OCI-LY1 (cell line): ENCODE results near the gene CHN2.

Experiments
- H2AFZ ChIP-seq: fragments of 200-600 bp; sonication (generic), shearing (Covaris generic); 2 replicates; pipeline ENCODE4 v1.6.0; 2014; ENCODE audit warnings: antibody characterized with exemption, mild to moderate bottlenecking, low read length
- H3F3A ChIP-seq: fragments of 200-600 bp; sonication (generic), shearing (Covaris generic); 2 replicates; pipeline ENCODE4 v1.6.0; 2014; ENCODE audit warnings: mild to moderate bottlenecking, antibody characterized with exemption, low read length, moderate library complexity; ENCODE audit not compliant: insufficient read depth
- H3K27ac ChIP-seq: fragments of 200-600 bp; sonication (generic); 2 replicates; pipeline ENCODE4 v1.5.1; 2014; ENCODE audit warnings: low read length, mixed run types, mild to moderate bottlenecking, low read depth; ENCODE audit not compliant: poor library complexity, severe bottlenecking
- H3K27me3 ChIP-seq: fragments of 200-600 bp; sonication (generic); 2 replicates; pipeline ENCODE4 v1.6.0; 2014; ENCODE audit warnings: antibody characterized with exemption, mild to moderate bottlenecking, low read length, moderate library complexity; ENCODE audit not compliant: insufficient read depth
- H3K36me3 ChIP-seq: fragments of 200-600 bp; sonication (generic); 2 replicates; pipeline ENCODE4 v1.6.1; 2014; ENCODE audit warnings: mild to moderate bottlenecking, antibody characterized with exemption, low read length, moderate library complexity, mixed read lengths; ENCODE audit not compliant: insufficient read depth
- H3K4me1 ChIP-seq: fragments of 200-600 bp; sonication (generic); 2 replicates; pipeline ENCODE4 v1.5.1; 2014; ENCODE audit warnings: mild to moderate bottlenecking, low read length, moderate library complexity; ENCODE audit not compliant: insufficient read depth, severe bottlenecking
- H3K4me2 ChIP-seq: fragments of 200-600 bp; sonication (generic), shearing (Covaris generic); 2 replicates; pipeline ENCODE4 v1.6.1; 2014; ENCODE audit warnings: low read length
- H3K4me3 ChIP-seq: fragments of 200-600 bp; sonication (generic); 2 replicates; pipeline ENCODE4 v1.5.1; 2014; ENCODE audit warnings: low read length, low read depth, mild to moderate bottlenecking, mixed read lengths; ENCODE audit not compliant: poor library complexity, severe bottlenecking
- H3K79me2 ChIP-seq: fragments of 200-600 bp; shearing (Covaris generic); 2 replicates; pipeline ENCODE4 v1.6.1; 2016; ENCODE audit warnings: mixed run types, low read length, mixed read lengths; ENCODE audit not compliant: insufficient read depth
- H3K9ac ChIP-seq: fragments of 200-600 bp; sonication (generic), shearing (Covaris generic); 2 replicates; pipeline ENCODE4 v1.6.1; 2014; ENCODE audit warnings: mild to moderate bottlenecking, low read length, mixed read lengths
- H3K9me2 ChIP-seq: fragments of 200-600 bp; sonication (generic), shearing (Covaris generic); 2 replicates; pipeline ENCODE4 v1.6.1; 2014; ENCODE audit warnings: low read depth, mild to moderate bottlenecking, low read length, mixed read lengths
- H3K9me3 ChIP-seq: fragments of 200-600 bp; shearing (Covaris generic); 2 replicates; pipeline ENCODE4 v1.6.1; 2014; ENCODE audit warnings: low read length, mixed read lengths
- H4K20me1 ChIP-seq: fragments of 200-600 bp; sonication (generic), shearing (Covaris generic); 2 replicates; pipeline ENCODE4 v1.6.0; 2016; ENCODE audit warnings: mild to moderate bottlenecking, low read length; ENCODE audit not compliant: insufficient read depth
- CTCF ChIP-seq: fragments of 200-600 bp; sonication (generic), shearing (Covaris generic); IDR thresholded peaks from 2 replicates; pipeline ENCODE4 v1.5.1; 2017; ENCODE audit warnings: mild to moderate bottlenecking, antibody characterized with exemption, low read length, moderate library complexity, mixed read lengths
- EZH2 ChIP-seq: fragments of 200-600 bp; sonication (generic), shearing (Covaris generic); IDR thresholded peaks from 2 replicates; pipeline ENCODE4 v1.8.0; 2017; ENCODE audit warnings: borderline replicate concordance, mixed run types, mild to moderate bottlenecking, antibody characterized with exemption, low read length, moderate library complexity, mixed read lengths

CHN2 gene

GRCh38 chr7:29416938-29417305 is 222.3 kb downstream of the CHN2 start:
- Histone ChIP-seq H3K9me2 (no peaks in the 10 kb centered on the region), H3F3A (no peaks in the 10 kb centered on the region), H3K9ac (no peak overlapping the region), H3K27me3 (0 out of 2 replicates have a peak, but pooled peaks cover 5% of the 10 kb centered on the region), H3K4me2 (no peak overlapping the region), H3K4me3 (no peak overlapping the region), H4K20me1 (no peaks in the 10 kb centered on the region), H3K36me3 (no peaks in the 10 kb centered on the region), H3K79me2 (no peaks in the 10 kb centered on the region), H3K9me3 (no peaks in the 10 kb centered on the region), H3K4me1 (no peaks in the 10 kb centered on the region), H3K27ac (no peak overlapping the region), H2AFZ (no peak overlapping the region)
- TF ChIP-seq CTCF (no peak), EZH2 (no peak)

- Histone ChIP-seq H3K27me3 (0 out of 2 replicates have a peak, but pooled peaks cover 5% of the 10 kb centered on the region), H3K36me3 (no peaks in the 10 kb centered on the region)
- TF ChIP-seq EZH2 (no peak), CTCF (no peak)
Observed at GRCh38 chr7:29418056-29418455, 223.5 kb downstream of the CHN2 start.

GRCh38 chr7:29418651-29419050 is 224.1 kb downstream of the CHN2 start:
- Histone ChIP-seq H3F3A (no peaks in the 10 kb centered on the region), H3K27me3 (peaks cover 11% of the 10 kb centered on the region), H3K9ac (no peak overlapping the region), H3K4me3 (no peak overlapping the region), H3K36me3 (no peaks in the 10 kb centered on the region), H3K9me3 (no peaks in the 10 kb centered on the region), H3K79me2 (no peaks in the 10 kb centered on the region), H3K9me2 (no peaks in the 10 kb centered on the region), H3K4me1 (no peaks in the 10 kb centered on the region), H3K27ac (no peak overlapping the region), H3K4me2 (no peak overlapping the region), H2AFZ (no peak overlapping the region), H4K20me1 (no peaks in the 10 kb centered on the region)
- TF ChIP-seq CTCF (no peak), EZH2 (no peak)

More at GRCh38 chr7:29418056-29418455, 223.5 kb downstream of the CHN2 start:
- H3F3A ChIP-seq: no peaks in the 10 kb centered on the region
- H3K4me1 ChIP-seq: no peaks in the 10 kb centered on the region
- no peaks in the 10 kb centered on the region for H3K79me2 ChIP-seq
- no peaks in the 10 kb centered on the region for H3K9me3 ChIP-seq
- H2AFZ ChIP-seq: no peak overlapping the region
- H4K20me1 ChIP-seq: no peaks in the 10 kb centered on the region
- H3K9ac ChIP-seq: no peak overlapping the region
- no peak overlapping the region for H3K4me2 ChIP-seq
- no peaks in the 10 kb centered on the region for H3K9me2 ChIP-seq
- no peak overlapping the region for H3K27ac ChIP-seq
- H3K4me3 ChIP-seq: no peak overlapping the region
